HCT116 (cell line): Measurements from ENCODE around the gene SH3PXD2A. TPM values are rescaled to one million over a fixed set of nuclear protein-coding genes. Genes with fewer than 3 reads are reported as not detected.

Experiments
- ATAC-seq: fragments of 200-7000 bp; cut with Tn5 transposase; 2 replicates; pipeline ENCODE4 v1.9.1; 2020; ENCODE audit warnings: mild to moderate bottlenecking, moderate library complexity
- BruUV-seq: library from RNA; stranded (reverse); fragments of 400-500 nt; replicated peaks from 2 replicates; lab custom pipeline; 2021; lab: Mats Ljungman, UMichigan
- CTCF ChIA-PET: fragments of 300-600 bp; sonication (Branson Sonifier 250); formaldehyde crosslinking; loops from one replicate; lab custom pipeline; 2021; ENCODE audit warnings: antibody characterized with exemption; lab: Charles Lee
- POLR2A ChIA-PET: fragments of 300-600, 350-600 bp; sonication (Branson Sonifier 250); formaldehyde crosslinking; loops from one replicate; lab custom pipeline; 2021; ENCODE audit warnings: antibody characterized with exemption; lab: Charles Lee
- RAD21 ChIA-PET, 2 experiments: fragments of 300-600 bp; sonication (Branson Sonifier 250); formaldehyde crosslinking; loops; one replicate each; lab custom pipeline; 2023; ENCODE audit warnings: low total read pairs in 2 of 2; ENCODE audit not compliant: uncharacterized antibody in 2 of 2, unreplicated experiment in 2 of 2, low non-redundant PET in 1 of 2; lab: Charles Lee
- DNase-seq: peaks from one replicate; pipeline ENCODE4 v3.0.0-alpha.2; 2010; ENCODE audit warnings: low read depth, low spot score
- H2AFZ ChIP-seq: fragments of 200-600 bp; shearing (Covaris generic), sonication (generic); 2 replicates; pipeline ENCODE4 v1.6.1; 2017; ENCODE audit warnings: low read depth, mixed run types, mixed read lengths, antibody characterized with exemption, low read length; ENCODE audit not compliant: poor library complexity, severe bottlenecking
- H3K27ac ChIP-seq: 2 replicates; pipeline ENCODE4 v1.5.1; 2012; ENCODE audit warnings: low read depth, low read length
- H3K27me3 ChIP-seq: fragments of 200-600 bp; sonication (generic); 2 replicates; pipeline ENCODE4 v1.6.1; 2016; ENCODE audit warnings: mixed run types, low read length, mixed read lengths; ENCODE audit not compliant: insufficient read depth
- H3K36me3 ChIP-seq, 2 experiments: fragments of 200-500 bp in 1 of 2; fragments of 200-600 bp in 1 of 2; sonication (Bioruptor generic) in 1 of 2; sonication (generic) in 1 of 2; 2 replicates each; pipeline versions ENCODE4 v1.5.1 to v1.6.1; 2014 to 2016; ENCODE audit warnings: low read length in 2 of 2, inconsistent platforms in 1 of 2, mixed read lengths in 1 of 2, mixed run types in 1 of 2; ENCODE audit not compliant: insufficient read depth in 2 of 2, control insufficient read depth in 1 of 2
- H3K4me1 ChIP-seq, 2 experiments: fragments of 200-600 bp in 1 of 2; sonication (generic) in 1 of 2; 2 replicates each; pipeline versions ENCODE4 v1.5.1 to v1.6.1; 2012 to 2017; ENCODE audit warnings: low read length in 2 of 2, inconsistent platforms in 1 of 2, mild to moderate bottlenecking in 1 of 2, mixed read lengths in 1 of 2, mixed run types in 1 of 2, moderate library complexity in 1 of 2; ENCODE audit not compliant: insufficient read depth in 2 of 2, control insufficient read depth in 1 of 2
- H3K4me2 ChIP-seq: fragments of 200-600 bp; sonication (generic); 2 replicates; pipeline ENCODE4 v1.6.1; 2017; ENCODE audit warnings: mixed run types, low read length, mixed read lengths
- H3K4me3 ChIP-seq, 2 experiments: fragments of 200-600 bp in 1 of 2; sonication (generic) in 1 of 2; replicated peaks in 1 of 2; 2 replicates each; pipeline ENCODE4 v1.5.1; 2011 to 2016; ENCODE audit warnings: low read length in 2 of 2, control low read depth in 1 of 2, low read depth in 1 of 2, mild to moderate bottlenecking in 1 of 2, mixed read lengths in 1 of 2, mixed run types in 1 of 2
- H3K79me2 ChIP-seq: fragments of 200-600 bp; sonication (generic); 2 replicates; pipeline ENCODE4 v1.6.1; 2017; ENCODE audit warnings: mild to moderate bottlenecking, mixed run types, low read length, moderate library complexity, mixed read lengths; ENCODE audit not compliant: insufficient read depth
- H3K9ac ChIP-seq: fragments of 200-600 bp; sonication (generic); 2 replicates; pipeline ENCODE4 v1.6.1; 2016; ENCODE audit warnings: low read length, mixed read lengths
- H3K9me2 ChIP-seq: fragments of 200-600 bp; sonication (generic), shearing (Covaris generic); 2 replicates; pipeline ENCODE4 v1.6.1; 2017; ENCODE audit warnings: mixed run types, mild to moderate bottlenecking, moderate library complexity; ENCODE audit not compliant: insufficient read depth
- H3K9me3 ChIP-seq, 2 experiments: fragments of 200-500 bp in 1 of 2; fragments of 200-600 bp in 1 of 2; sonication (Bioruptor generic) in 1 of 2; sonication (generic) in 1 of 2; 2 replicates each; pipeline ENCODE4 v1.6.1; 2014 to 2017; ENCODE audit warnings: low read length in 2 of 2, mixed read lengths in 2 of 2, inconsistent platforms in 1 of 2, low read depth in 1 of 2, mild to moderate bottlenecking in 1 of 2, mixed run types in 1 of 2, moderate library complexity in 1 of 2; ENCODE audit not compliant: control insufficient read depth in 1 of 2, insufficient read depth in 1 of 2
- H4K20me1 ChIP-seq: fragments of 200-600 bp; sonication (generic), shearing (Covaris generic); 2 replicates; pipeline ENCODE4 v1.6.1; 2017; ENCODE audit warnings: mixed run types, mild to moderate bottlenecking, moderate library complexity; ENCODE audit not compliant: insufficient read depth
- CBX3 ChIP-seq: IDR thresholded peaks from 2 replicates; pipeline ENCODE4 v1.6.1; 2012; ENCODE audit warnings: low read depth
- CTCF ChIP-seq, 3 experiments: fragments of 200-600 bp in 1 of 3; sonication (generic) in 1 of 3; IDR thresholded peaks in 2 of 3; conservative IDR thresholded peaks in 1 of 3; 2 replicates each; pipeline ENCODE4 v1.5.1; 2012 to 2017; ENCODE audit warnings: low read depth in 2 of 3, low read length in 2 of 3, antibody characterized with exemption in 1 of 3, borderline replicate concordance in 1 of 3, control low read depth in 1 of 3, mild to moderate bottlenecking in 1 of 3, mixed read lengths in 1 of 3, mixed run types in 1 of 3, moderate library complexity in 1 of 3; ENCODE audit not compliant: insufficient read depth in 1 of 3
- FOSL1 ChIP-seq: IDR thresholded peaks from 2 replicates; pipeline ENCODE4 v1.6.1; 2012; ENCODE audit warnings: low read depth
- JUND ChIP-seq: IDR thresholded peaks from 2 replicates; pipeline ENCODE4 v1.6.1; 2012
- POLR2A ChIP-seq: IDR thresholded peaks from 2 replicates; pipeline ENCODE4 v1.7.0; 2011; ENCODE audit warnings: borderline replicate concordance; ENCODE audit not compliant: insufficient read depth, insufficient read length; ENCODE audit errors: extremely low read depth
- POLR2AphosphoS5 ChIP-seq: IDR thresholded peaks from 2 replicates; pipeline ENCODE4 v1.6.1; 2011; ENCODE audit warnings: mild to moderate bottlenecking, low read depth, low read length, moderate library complexity
- SIN3A ChIP-seq: IDR thresholded peaks from 2 replicates; pipeline ENCODE4 v1.6.1; 2012; ENCODE audit warnings: low read depth
- SP1 ChIP-seq: IDR thresholded peaks from 2 replicates; pipeline ENCODE4 v1.6.1; 2012; ENCODE audit warnings: low read depth
- SRF ChIP-seq: IDR thresholded peaks from 2 replicates; pipeline ENCODE4 v1.6.1; 2012; ENCODE audit warnings: low read depth
- TCF7L2 ChIP-seq: IDR thresholded peaks from 2 replicates; pipeline ENCODE4 v1.7.0; 2011; ENCODE audit warnings: borderline replicate concordance, inconsistent platforms; ENCODE audit not compliant: insufficient read depth, insufficient read length; ENCODE audit errors: extremely low read depth
- YY1 ChIP-seq: IDR thresholded peaks from 2 replicates; pipeline ENCODE4 v1.6.1; 2011; ENCODE audit warnings: low read length, low read depth, moderate library complexity, mild to moderate bottlenecking; ENCODE audit not compliant: insufficient replicate concordance; ENCODE audit errors: extremely low read depth
- ZNF274 ChIP-seq: fragments of 200-500 bp; sonication (Bioruptor generic); IDR thresholded peaks from 2 replicates; pipeline ENCODE4 v1.6.1; 2014; ENCODE audit warnings: mild to moderate bottlenecking, low read depth, low read length, inconsistent platforms
- intact Hi-C: fragments of 100-400 bp; cut with micrococcal nuclease; formaldehyde crosslinking; loops from 2 replicates; pipeline ENCODE4 v1.10.0; 2022
- total RNA-seq: library from RNA; stranded (reverse); gene quantifications from one replicate; pipeline ENCODE4 v1.2.1, GENCODE V29; 2021; ENCODE audit not compliant: unreplicated experiment
- TF ChIP-seq, protein P1 (sequence below): IDR thresholded peaks from 2 replicates; pipeline ENCODE4 v1.6.1; 2011; ENCODE audit warnings: mild to moderate bottlenecking, low read length, moderate library complexity; ENCODE audit not compliant: insufficient replicate concordance; ENCODE audit errors: extremely low read depth
- TF ChIP-seq, protein P2 (sequence below): IDR thresholded peaks from 2 replicates; pipeline ENCODE4 v1.6.1; 2012

The SH3PXD2A gene
- total RNA-seq, 1 experiment from 2014 or later = 8.7 TPM

- no peaks in the 10 kb centered on the region for H3K36me3 ChIP-seq
- no peak overlapping the region for H3K9ac ChIP-seq
- H3K4me1 ChIP-seq = no peaks in the 10 kb centered on the region
- no peaks in the 10 kb centered on the region for H4K20me1 ChIP-seq
- no peak overlapping the region for H3K4me2 ChIP-seq
- no peaks in the 10 kb centered on the region for H3K9me2 ChIP-seq
- ChIA-PET POLR2A (no interaction called here), RAD21 (no interaction called here), CTCF (no interaction called here)
- H3K27me3 ChIP-seq = peaks cover 3% of the 10 kb centered on the region; the same call in 1 of the 2 replicates
- no peak for TF ChIP-seq JUND
- no peak for TF ChIP-seq POLR2A
- TF ChIP-seq POLR2AphosphoS5 = no peak
- TF ChIP-seq YY1 = no peak
- TF ChIP-seq FOSL1 = no peak
- no peak for TF ChIP-seq TCF7L2
- no peak for TF ChIP-seq SIN3A
- no peak for TF ChIP-seq CBX3
- TF ChIP-seq SP1 = no peak
- TF ChIP-seq SRF = no peak
- TF ChIP-seq ZNF274 = no peak
- TF ChIP-seq, protein P1, sequence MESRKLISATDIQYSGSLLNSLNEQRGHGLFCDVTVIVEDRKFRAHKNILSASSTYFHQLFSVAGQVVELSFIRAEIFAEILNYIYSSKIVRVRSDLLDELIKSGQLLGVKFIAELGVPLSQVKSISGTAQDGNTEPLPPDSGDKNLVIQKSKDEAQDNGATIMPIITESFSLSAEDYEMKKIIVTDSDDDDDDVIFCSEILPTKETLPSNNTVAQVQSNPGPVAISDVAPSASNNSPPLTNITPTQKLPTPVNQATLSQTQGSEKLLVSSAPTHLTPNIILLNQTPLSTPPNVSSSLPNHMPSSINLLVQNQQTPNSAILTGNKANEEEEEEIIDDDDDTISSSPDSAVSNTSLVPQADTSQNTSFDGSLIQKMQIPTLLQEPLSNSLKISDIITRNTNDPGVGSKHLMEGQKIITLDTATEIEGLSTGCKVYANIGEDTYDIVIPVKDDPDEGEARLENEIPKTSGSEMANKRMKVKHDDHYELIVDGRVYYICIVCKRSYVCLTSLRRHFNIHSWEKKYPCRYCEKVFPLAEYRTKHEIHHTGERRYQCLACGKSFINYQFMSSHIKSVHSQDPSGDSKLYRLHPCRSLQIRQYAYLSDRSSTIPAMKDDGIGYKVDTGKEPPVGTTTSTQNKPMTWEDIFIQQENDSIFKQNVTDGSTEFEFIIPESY = no peak
- TF ChIP-seq, protein P2, sequence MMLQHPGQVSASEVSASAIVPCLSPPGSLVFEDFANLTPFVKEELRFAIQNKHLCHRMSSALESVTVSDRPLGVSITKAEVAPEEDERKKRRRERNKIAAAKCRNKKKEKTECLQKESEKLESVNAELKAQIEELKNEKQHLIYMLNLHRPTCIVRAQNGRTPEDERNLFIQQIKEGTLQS = no peak
- TF ChIP-seq CTCF (IDR thresholded peaks at IDR 0.05 in 2 of 3, conservative IDR thresholded peaks at IDR 0.05 in 1 of 3; ENCODE audit: borderline replicate concordance in 1 of 3, insufficient read depth in 1 of 3, low read depth in 2 of 3, low read length in 2 of 3) = no peak
- intact Hi-C loops = no loop called here
- ATAC-seq (no peak), DNase-seq (no peak)
- BruUV-seq = no TSS peak
- H2AFZ ChIP-seq = no peak overlapping the region
- no peak overlapping the region for H3K4me3 ChIP-seq
- H3K27ac ChIP-seq = no peak overlapping the region
- no peaks in the 10 kb centered on the region for H3K9me3 ChIP-seq
- H3K79me2 ChIP-seq = no peaks in the 10 kb centered on the region
Observed at GRCh38 chr10:103836861-103837260, 18.5 kb downstream of the SH3PXD2A start.
